GM03348 (cell line): ENCODE data around the gene C16orf78.

Experiments used
- DNase-seq: peaks from one replicate; pipeline ENCODE4 v3.0.0; 2012; ENCODE audit warnings: low spot score

C16orf78 gene

DNA sequence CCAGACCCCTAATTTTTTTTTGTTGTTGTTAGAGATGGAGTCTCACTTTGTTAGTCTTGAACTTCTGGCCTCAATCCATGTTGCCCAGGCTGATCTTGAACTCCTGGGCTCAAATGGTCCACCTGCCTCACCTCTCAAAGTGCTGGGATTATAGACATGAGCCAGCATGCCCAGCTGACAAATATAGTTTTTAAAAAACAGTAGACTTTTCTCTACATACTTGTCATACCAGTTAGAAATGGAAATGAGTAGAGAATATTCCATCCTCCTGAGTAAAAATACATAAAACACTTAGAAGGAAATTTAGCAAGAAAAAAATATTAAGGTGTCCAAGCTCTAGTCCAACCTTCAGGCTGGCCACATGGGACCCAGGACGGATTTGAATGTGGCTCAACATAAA is 21.4 kb downstream of the C16orf78 start:
- no peak for DNase-seq

DNA sequence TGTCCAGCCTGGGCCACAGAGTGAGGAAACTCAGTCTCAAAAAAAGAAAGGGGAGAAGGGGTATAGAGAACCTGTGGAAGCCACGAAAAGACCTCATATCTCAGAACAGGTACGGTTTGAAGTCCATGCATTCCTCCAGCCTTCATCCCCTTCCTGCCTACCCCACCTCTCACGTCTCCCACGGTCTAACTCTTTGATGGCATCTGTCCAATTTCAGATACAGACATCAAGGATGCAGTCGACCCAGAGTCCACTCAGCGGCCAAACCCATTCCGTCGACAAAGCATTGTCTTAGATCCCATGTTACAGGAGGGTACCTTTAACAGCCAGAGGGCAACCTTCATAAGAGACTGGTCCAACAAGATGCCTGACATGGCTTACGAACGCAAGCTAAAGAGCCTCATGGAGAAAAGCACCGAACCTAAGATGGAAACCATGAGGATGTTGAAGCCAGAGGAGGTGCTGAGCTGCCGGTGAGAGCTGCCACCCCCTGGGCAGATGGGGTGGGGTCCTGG is 22.7 kb downstream of the C16orf78 start:
- DNase-seq, result no peak

- no peak for DNase-seq
Observed at GRCh38 chr16:49398761-49399160, 25.2 kb downstream of the C16orf78 start.

GRCh38 chr16:49399594-49400364 is 26.2 kb downstream of the C16orf78 start:
- DNase-seq, result no peak

DNA sequence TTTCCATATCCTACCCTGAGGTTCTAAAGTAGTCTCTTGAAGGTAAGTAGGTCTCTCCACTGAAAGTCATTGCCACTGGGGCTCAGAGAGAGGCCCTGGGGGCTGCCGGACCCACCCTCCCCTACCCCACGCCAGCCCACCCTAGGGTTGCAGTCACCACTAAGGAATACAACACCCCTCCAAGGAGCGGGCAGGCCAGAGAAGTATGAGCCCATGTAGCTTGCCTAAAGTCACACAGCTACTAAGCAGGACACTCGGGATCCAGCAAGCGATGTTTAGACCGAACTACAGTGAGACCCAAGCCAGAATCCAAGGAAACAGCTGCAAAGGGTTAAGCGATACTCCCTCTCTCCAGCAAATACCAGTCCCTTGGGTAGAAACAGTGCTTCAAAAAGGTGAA is 27.0 kb downstream of the C16orf78 start:
- DNase-seq, result no peak

- no peak for DNase-seq
Observed at GRCh38 chr16:49405123-49405522, 31.5 kb downstream of the C16orf78 start.

GRCh38 chr16:49405530-49405929 is 31.9 kb downstream of the C16orf78 start:
- DNase-seq, result no peak

DNA sequence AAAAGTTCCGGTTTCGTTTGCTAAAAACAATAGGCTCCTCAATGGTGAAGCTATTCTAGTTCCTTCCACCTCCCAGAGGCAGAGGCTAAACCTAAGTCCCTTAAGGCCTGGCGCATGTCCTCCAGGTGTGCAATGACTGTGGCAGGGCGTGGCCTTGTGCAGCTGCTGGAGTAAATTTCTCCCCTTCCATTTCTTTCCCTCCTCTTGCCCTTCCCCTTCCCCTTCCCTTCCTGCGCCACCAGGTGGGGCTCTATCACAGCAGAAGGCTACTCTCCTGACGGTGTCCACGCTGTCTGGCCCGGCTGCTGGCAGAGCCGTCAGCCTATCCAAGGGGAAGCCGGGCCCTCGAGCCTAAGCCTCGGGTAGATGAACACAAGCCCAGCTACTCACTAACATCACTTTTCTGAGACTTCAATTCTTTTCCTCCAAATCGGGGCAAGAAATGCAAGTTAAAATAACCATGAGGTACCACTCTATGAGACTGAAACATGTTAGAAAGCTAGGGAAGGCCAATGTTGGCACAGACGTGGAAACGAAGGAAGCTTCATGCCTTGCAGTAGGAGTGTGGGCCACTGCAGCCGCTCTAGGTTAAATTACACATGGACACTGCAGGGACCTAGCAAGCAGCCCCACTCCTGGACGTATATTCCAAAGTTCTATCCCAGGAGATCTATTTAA is 34.4 kb downstream of the C16orf78 start:
- peak; percentile 91 for DNase-seq

- DNase-seq, result no peak
Observed at GRCh38 chr16:49409121-49409520, 35.5 kb downstream of the C16orf78 start.

DNA sequence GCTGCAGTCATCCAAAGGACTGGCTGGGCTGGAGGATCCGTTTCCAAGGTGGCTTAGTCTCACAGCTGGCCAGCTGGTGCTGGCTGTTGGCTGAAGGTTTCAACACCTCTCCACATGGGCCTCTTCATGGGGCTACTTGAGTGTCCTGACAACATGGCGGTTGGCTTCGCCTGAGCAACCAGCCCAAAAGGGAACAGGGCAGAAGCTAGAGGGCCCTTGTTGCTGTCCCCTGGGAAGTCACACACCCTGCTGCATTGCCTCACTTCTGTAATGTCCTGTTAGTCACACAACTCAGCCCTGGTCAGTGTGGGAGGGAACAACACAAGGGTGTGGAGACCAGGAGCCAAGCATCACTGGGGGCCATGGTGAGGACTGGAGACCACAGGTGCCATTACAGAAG is 36.6 kb downstream of the C16orf78 start:
- no peak for DNase-seq

DNA sequence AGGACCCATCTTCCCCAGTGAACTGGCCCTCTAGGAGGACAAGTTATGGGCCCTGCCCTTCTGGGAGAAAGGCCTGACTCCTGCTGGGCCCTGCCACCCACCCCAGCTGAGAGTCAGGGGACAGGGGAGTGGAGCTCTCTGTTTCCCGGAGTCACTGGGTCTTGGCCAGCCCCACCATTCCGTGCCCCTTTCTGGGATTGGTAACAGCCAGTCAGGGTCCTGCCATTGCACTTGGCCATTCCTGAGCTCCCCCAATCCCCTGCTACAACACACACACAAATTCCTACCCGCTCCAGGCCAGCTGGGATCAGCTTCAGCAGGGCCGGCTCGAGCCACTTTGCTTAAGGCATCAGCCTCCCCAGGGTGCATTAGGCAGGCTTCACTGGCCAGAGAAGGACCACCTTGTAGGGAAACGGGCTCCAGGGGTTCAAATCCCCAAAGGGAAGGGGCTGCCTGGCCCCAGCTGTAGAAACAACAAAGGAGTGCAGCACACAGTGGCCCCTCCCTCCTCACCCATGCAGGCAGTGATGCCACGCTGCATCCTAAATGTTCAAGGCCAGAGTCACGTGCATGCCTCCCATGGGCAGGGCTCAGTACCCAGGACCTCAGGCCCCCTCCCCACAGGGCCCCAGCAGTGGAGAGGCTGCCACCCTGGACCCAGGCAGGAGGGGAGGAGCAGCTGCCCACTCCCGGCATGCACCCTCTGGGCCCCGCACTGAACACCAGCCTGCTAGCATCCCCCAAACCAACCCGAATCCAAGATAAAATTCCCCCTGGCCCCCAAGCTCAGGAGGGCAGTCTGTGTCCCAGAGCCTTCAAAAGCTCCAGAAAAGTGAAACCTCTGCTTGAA is 37.7 kb downstream of the C16orf78 start:
- DNase-seq, result no peak

DNA sequence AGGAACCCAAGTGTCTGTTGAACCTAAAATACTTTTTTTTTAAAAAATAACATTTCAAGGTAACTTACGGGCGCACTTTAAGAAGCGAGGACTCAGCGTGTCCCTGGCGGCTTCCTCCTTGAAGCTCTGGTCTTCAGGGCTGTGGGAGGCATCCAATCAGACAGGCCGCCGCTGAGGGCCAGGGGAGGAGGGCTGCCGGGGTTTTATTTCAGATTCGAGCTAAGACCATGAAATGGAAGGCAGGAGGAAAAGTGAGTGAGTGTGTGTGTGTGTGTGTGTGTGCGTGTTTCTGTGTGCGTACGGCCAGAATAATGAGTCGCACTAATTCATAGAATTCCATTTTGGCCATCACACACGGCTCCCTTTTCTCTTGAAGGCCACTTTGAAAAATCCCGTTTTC is 41.1 kb downstream of the C16orf78 start:
- DNase-seq, result no peak

DNA sequence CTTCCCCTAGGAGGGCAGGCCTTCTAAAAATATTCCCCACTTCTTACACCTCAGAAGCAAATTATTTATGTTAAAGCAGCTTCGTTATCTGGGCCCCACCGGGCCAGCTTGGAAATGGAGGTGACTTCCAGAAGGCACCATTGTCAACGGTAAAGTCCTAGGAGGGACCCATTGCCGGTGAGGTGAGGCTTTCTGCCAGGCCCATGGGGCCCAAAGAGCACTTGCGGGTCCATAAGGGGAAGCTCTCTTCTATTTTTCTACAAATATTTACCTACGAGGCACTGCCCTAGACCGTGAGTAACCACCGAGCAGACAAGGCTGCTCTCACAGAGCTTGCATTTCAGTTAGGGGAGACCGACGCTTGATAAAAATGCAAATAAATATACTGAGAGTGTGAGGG is 41.5 kb downstream of the C16orf78 start:
- no peak for DNase-seq

DNA sequence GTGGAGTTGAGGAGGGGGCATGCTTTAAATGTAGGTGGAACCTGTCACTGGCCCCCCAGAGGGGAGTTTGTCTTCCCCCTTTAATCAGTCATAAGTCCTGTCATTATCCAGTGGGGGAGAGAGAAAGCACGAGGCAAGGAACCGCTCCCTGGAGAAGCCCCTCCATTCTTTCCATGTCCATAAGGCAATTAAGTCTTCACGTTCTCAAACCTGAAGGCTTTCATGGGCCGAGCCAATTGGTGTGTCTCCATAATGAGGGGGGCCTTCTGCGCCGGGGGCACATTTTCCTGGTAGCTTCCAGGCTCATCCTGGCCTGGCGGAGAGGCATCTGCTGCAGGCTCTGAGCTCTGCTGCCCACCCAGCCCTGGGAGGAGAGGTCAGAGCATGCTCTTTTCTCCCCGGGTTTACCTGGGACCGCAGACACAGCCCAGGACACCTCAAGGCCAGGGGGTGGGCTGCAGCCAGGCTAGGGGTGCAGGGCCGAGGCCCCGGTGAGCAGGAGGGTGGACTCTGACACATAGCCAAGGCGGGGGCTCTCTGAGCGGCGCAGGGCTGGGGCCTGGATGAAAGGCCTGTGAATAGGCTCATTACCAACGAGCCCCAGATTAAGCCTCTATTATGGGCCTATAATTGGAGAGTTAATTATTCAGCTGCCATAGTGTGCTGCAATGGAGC is 42.5 kb downstream of the C16orf78 start:
- no peak for DNase-seq

DNA sequence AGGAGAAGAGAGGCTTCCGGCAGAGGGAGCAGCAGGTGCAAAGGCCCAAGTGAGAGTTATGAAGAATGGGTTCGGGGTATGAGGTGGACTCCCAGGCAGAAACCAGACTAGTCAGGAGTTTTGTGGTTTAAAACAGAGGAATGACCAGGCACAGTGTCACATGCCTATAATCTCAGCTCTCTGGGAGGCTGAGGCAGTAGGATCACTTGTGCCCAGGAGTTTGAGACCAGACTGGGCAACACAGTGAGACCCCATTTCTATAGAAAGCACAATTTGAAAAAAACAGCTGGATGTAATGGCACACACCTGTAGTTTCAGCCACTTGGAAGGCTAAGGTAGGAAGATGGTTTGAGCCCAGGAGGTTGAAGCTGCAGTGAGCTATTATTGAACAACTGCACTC is 43.8 kb downstream of the C16orf78 start:
- no peak for DNase-seq

DNA sequence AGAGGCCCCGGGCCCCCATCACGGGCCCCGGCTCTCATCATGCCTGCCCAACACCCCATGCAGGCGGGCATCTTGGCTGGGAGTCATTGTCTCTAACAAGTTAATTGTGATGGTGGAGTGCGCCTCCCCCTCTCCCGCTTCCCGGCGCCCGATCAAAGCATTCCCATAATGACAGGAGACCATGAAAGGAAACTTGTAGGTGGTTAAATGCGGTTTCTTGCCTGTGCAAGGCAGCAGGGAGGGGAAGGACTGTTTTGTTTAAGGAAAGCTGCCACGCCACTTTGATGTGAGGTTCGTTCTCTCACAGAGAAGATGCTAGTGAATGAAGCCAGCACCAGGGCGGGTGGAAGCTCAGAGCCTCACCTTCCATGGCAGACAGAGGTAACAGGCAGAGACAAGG is 45.4 kb downstream of the C16orf78 start:
- no peak for DNase-seq

GRCh38 chr16:49419862-49420261 is 46.3 kb downstream of the C16orf78 start:
- DNase-seq, result no peak

DNA sequence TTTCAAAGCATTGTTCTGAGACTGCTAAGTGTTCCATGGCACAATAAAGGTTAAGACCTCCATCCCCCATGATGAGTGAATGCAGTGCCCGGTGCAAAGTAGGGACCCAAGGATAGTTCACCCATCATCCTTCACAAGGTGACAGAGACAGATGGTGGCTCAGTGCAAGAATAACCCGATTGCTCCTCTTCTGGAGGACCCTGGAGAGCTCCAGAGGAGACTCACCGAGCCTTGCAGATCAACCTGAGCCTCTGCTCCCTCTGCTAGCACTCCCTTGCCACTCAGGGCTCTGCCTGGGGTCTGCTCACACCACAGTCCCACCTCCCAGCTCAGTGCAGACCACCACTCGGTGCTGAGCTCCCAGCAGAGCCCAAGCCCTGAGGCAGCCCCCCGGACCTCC is 49.3 kb downstream of the C16orf78 start:
- no peak for DNase-seq

DNA sequence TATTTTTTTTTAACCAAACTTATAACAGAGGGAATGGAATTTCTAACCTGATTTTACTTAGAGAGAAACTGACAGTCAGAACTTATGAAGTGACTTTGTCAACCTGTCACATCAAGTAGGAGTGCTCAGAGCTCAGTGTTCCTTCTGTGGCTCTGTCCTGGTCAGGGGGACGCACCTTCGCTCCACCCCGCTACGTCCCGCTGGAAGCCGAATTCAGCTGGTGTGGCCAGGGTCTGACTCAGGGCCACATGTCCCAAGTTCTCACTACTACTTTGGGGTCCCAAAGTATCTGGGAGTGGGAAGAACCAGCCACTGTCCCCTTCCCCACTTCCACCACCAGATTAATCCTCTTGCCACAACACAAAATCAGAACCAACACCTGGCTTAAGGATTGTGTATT is 51.4 kb downstream of the C16orf78 start:
- DNase-seq, result no peak

GRCh38 chr16:49427771-49428170 is 54.2 kb downstream of the C16orf78 start:
- DNase-seq, result no peak

DNA sequence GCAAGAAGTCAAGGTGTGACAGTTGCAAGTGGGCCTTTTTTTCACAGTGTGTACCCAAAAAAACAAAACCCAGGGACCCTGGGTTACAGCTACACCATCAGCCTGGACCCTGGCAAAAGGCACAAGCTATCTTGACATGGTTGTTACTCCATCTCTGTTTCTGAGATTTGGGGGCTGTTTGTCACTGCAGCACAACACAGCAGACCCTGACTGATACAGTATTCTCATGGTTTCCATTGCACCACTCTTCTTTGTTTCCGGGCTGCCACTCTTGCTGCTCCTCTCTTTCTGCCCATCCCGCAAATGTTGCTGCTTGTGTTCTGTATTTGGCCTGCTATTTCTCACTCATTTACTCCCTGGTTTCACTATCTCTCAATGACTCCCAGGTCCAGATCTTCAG is 55.2 kb downstream of the C16orf78 start:
- no peak for DNase-seq

- no peak for DNase-seq
Observed at GRCh38 chr16:49431040-49431439, 57.4 kb downstream of the C16orf78 start.
